Measurements from ENCODE around the gene HACD4.
"Not testable (repeated sequence)": the region's sequence is repeated elsewhere in the genome, so short reads cannot be mapped to it uniquely, and the experiment has no call there.

HACD4 gene

GRCh38 chr9:20988061-20988460 lies 43.4 kb downstream of the HACD4 start:
- FAIRE-seq: no peak
- no peak for TF ChIP-seq CTCF (IDR thresholded peaks at IDR 0.05; ENCODE audit: insufficient read depth, missing control alignments)

GRCh38 chr9:20987521-20987920 lies 43.9 kb downstream of the HACD4 start:
- no peak for FAIRE-seq
- TF ChIP-seq CTCF (IDR thresholded peaks at IDR 0.05; ENCODE audit: insufficient read depth, missing control alignments): no peak
- no peak for DNase-seq (ENCODE audit: insufficient read length, low spot score)

More at GRCh38 chr9:20988061-20988460, 43.4 kb downstream of the HACD4 start:
- DNase-seq (ENCODE audit: insufficient read length, low spot score): no peak

GRCh38 chr9:20985851-20986600 lies 45.4 kb downstream of the HACD4 start:
- DNase-seq (ENCODE audit: insufficient read length, low spot score): no peak
- FAIRE-seq: no peak
- no peak for TF ChIP-seq CTCF (IDR thresholded peaks at IDR 0.05; ENCODE audit: insufficient read depth, missing control alignments)

- TF ChIP-seq CTCF (IDR thresholded peaks at IDR 0.05; ENCODE audit: insufficient read depth, missing control alignments): no peak
- FAIRE-seq (no peak), DNase-seq (ENCODE audit: insufficient read length, low spot score) (no peak)
Observed at GRCh38 chr9:20984506-20984905, 46.9 kb downstream of the HACD4 start.

GRCh38 chr9:20981486-20981885 lies 50.0 kb downstream of the HACD4 start:
- no peak for TF ChIP-seq CTCF (IDR thresholded peaks at IDR 0.05; ENCODE audit: insufficient read depth, missing control alignments)
- FAIRE-seq (no peak), DNase-seq (ENCODE audit: insufficient read length, low spot score) (no peak)

GRCh38 chr9:20980832-20981455 lies 50.5 kb downstream of the HACD4 start:
- FAIRE-seq: no peak
- no peak for TF ChIP-seq CTCF (IDR thresholded peaks at IDR 0.05; ENCODE audit: insufficient read depth, missing control alignments)

GRCh38 chr9:20978249-20978648 lies 53.2 kb downstream of the HACD4 start:
- DNase-seq (ENCODE audit: insufficient read length, low spot score) (no peak), FAIRE-seq (no peak)
- TF ChIP-seq CTCF (IDR thresholded peaks at IDR 0.05; ENCODE audit: insufficient read depth, missing control alignments): no peak

More at GRCh38 chr9:20980832-20981455, 50.5 kb downstream of the HACD4 start:
- DNase-seq (ENCODE audit: insufficient read length, low spot score): no peak

- FAIRE-seq; DNase-seq (ENCODE audit: insufficient read length, low spot score): not testable (repeated sequence)
Observed at GRCh38 chr9:20974191-20974938, 57.1 kb downstream of the HACD4 start.

- FAIRE-seq; DNase-seq (ENCODE audit: insufficient read length, low spot score): not testable (repeated sequence)
Observed at GRCh38 chr9:20973246-20973947, 58.0 kb downstream of the HACD4 start.

All from D721Med (cell line).